ENCODE data around the gene ALKAL2.

- TF ChIP-seq CTCF (IDR thresholded peaks at IDR 0.05; ENCODE audit: insufficient read depth, low read length, poor library complexity, severe bottlenecking) (no peak), EZH2phosphoT487 (conservative IDR thresholded peaks at IDR 0.05; ENCODE audit: low read length) (no peak)
These were observed 17.5 kb upstream of the ALKAL2 start for GRCh38 chr2:305366-305765.

All from SU-DHL-6 (cell line).